HG02852 (cell line): ENCODE data around the gene CTNNBL1.

ENCODE experiments used
- ATAC-seq: cut with Tn5 transposase; IDR thresholded peaks from one replicate; pipeline ENCODE4 v1.9.1; 2021; ENCODE audit warnings: mild to moderate bottlenecking, moderate library complexity; ENCODE audit not compliant: unreplicated experiment

CTNNBL1 gene

DNA sequence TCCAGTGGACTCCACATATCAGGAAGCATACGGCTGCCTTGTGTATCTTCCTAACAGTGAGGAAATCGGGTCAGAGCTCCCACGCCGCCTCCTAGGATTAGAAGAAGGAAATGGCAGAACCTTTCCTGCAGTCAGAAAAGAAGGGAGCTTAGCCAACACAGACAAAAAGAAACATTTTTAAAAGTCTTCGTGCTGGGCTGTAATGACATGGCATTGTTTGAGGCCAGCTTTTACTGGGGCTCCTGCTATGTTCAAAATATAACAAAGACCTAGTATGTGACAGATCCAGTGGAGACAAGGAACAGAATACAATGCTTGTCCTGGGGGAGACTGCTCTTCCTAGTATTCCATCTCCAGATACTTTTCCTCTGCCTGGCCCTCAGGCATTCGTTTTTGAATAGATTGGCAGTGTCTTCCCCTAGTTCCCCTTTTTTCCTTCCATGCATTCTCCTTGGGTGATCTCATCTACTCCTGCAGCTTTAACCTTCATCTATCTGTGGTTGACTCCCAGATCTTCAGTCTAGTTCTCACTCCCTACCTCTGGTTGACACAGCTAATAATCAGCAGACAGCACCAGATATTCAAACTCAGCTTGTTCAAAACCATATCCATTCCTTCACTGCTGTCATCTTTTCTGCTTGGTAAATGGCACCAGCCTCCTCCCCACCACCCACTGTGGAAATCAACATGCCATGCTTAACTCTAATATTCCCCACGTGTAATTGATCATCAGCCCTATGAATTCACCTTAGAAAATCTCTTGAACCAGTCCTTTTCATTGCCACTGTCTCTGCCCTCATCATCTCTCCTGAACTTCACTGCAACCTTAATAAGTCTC lies 114.6 kb downstream of the CTNNBL1 start:
- ATAC-seq: no peak

DNA sequence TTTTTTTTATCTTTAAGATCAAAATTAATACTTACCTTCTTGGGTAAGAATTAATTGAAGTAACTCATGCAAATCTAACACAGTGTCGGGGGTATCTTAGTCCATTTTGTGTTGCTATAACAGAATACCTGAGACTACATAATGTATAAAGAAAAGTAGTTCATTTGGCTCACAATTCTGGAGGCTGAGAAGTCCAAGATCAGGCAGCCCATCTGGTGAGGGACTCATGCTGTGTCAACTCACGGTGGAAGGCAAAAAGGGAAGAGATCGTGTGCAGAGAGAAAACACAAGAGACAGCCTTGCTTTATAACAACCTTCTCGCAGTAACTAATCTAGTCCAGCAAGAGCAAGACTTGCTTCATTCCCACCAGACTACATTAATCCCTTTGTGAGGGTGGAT lies 116.2 kb downstream of the CTNNBL1 start:
- no peak for ATAC-seq

DNA sequence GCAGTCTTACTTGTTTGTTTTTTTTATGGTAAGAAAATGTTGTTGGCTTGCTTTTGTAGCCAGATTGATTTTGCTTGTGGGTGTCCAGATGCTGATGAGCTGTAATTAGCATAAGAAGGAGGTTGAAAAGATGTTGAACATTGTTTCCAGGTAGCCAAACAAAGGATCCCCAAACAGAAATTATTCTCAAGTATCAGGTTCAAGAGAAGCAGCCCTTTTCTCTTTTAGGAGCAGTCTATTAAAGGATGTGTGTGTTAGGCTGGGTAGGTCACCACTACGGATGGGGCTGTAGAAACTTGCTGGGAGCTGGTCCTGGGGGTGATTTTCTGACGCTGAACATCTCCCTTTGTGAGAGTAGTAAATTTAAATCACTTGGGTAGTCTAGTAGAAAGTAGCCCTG lies 122.2 kb downstream of the CTNNBL1 start:
- no peak for ATAC-seq

DNA sequence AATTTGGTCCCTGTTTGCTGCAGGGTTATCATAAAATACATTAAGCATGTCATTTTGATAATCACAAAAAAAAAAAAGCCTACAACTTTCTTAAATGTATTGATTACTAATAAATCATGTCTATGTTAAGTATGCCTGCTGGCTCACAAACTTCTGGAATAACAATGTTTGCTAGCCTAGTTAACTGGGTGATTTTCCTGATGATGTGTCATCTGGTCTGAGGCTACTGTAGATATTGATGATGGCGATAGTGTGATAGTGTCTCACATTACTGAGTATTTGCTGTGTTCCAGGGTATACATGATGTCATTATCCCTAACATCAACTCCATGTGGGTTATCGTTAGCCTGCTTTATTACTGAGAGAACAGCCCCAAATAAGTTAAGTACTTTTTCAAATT lies 122.9 kb downstream of the CTNNBL1 start:
- ATAC-seq: no peak

DNA sequence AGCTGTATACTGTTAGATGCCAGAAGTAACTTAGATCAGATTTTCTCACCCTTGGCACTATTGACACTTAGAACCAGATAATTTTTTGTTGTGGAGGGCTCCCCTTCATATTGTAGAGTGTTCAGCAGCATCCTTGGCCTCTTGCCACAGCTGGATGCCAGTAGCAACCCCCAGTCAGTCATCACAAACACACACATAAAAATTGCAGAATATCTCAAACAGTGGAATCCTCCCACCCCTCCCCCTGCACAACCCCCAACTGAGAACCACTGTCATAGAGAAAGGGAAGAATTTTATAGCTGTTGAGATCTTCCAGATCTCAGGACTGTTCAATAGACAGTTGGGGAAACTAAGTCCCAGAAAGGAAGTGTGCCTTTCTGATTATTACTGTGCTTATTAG lies 127.9 kb downstream of the CTNNBL1 start:
- no peak for ATAC-seq

DNA sequence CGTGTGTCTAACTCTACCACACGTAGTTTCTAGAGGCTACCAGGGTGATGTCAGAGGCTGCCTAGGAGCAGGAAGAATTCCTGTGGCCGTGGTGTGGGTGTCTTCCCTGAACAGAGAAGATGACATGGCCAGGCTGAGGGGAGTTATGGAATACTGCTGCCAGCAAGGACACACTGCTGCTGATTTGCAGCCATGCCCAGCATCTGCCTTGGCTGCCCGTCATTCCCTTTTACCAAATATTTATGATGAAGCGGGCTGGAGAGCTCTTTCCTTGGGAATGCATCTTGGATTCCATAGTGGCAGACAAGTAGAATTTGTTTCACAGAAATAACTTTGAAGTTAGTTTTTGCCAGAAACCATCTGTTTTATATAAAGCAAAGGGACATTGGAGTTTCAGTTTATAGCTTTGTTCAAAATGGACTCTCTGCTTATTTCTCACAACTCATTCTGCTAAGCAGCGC lies 128.3 kb downstream of the CTNNBL1 start:
- no peak for ATAC-seq

DNA sequence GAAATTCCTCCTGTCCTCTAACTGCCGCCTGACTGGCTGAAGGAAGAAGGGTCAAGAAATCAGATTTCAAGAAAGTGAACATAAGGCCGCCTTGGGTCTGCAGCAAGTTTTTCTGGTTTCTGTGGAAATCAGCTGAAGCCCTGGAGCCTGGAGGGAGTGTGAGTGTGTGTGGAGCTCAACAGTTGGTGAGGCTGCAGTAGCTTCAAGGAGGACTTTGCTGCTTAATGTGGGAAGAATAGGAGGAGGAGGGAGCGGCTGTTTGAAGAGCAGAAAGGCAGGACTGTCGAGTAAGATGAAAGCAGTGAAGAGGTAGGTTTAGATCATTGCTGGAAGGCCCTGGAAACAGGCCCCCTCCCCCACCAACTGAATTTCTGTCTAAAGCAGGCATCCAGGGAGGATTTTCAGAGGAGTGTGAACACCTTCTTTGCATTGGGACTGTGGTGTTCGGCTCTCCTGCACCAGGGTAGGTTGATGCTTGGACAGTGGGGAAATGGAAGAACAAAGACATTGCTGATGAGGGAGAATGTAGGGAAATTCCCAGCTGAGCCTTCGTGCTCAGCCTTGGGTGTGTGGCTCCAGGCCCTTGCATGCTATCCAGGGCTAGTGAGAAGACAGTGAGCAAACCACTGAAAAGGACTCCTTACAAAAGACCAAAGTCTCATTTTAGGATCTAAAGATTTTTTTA lies 129.6 kb downstream of the CTNNBL1 start:
- ATAC-seq: no peak

DNA sequence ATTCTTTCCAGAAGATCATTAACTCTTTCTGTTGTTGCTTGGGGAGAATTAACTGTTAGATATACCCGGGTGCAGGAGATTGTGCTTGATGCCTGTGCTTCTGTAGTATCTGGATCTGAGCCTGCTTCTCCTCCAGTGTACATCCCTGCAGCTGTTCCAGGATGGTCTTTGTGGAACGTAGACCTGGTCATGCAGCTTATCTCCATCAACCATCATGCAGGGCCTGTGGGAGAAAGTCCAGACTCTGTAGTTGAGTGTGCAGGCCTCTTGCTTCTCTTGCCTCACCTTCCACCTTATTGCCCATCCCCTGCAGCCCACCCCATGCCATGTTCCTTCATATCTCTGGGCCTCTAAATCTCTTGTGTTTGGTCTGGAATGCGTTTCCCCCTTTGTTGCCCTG lies 133.8 kb downstream of the CTNNBL1 start:
- ATAC-seq: no peak

DNA sequence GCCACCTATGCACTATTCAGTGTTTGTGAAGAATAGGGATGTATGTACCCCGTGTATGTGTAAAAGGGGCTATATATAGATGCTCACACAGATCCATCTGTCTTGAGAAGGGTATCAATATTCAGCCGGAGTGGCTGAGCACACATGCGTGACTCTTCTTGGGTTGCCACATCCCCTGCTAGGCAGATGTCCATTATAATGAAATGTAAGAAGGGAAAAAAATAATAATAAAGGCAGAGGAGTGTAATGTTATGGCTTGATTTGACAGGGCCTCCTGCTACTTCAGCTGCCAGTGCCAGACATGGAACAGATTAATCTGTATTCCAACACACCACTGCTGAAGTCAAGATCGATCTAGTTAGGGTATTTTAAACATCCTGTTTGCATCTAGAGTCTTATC lies 134.9 kb downstream of the CTNNBL1 start:
- ATAC-seq: no peak

DNA sequence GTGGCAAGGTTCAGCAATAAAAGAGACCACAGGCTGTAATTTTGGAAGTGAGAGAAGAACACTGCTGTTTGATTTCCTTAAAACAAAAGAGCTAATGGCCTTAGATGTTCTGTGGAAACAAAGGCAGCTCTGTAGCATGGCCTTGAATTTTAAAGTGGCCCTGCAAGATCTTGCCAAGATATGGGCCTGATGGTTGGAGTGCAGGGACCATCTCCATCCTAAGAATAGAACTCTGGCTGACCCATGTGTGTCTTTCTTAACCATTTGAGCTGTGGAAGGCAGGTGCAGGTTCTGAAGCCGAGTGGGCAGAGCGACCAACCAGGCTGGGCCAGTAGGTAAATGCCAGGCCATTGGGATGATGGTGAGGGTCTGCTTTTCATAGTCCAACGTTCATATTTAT lies 135.3 kb downstream of the CTNNBL1 start:
- no peak for ATAC-seq

DNA sequence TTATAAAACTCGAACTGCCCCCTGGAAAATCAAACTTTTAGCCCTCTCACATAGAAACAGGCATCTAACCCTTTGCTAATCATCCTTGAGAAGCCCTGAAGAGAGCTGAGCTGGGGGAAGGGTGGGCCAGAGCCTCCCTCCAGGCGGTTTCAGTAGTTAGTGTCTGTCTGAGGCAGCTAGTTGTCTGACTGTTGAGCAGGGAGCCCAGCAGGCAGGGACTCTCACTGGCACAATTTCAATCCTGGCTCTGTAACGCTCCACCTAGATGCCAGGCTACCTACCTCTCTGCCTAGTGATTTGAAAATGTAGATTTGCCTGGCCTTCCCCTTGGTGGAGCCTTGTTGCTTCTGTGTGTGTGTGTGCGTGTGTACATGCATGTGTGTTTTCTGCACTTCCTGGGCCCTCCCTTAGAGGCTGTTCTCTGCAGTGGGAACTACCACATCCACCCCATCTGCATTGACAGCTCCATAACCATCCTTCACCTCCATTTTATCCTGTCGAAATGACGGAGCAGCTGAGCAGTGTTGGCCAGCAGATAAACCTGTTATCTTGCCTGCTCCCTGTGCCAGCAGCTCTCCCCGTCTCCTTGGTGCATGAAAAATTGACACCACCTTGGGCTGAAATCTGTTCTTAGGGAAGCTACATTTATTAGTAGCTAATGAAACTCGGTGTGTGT lies 139.5 kb downstream of the CTNNBL1 start:
- ATAC-seq: no peak

DNA sequence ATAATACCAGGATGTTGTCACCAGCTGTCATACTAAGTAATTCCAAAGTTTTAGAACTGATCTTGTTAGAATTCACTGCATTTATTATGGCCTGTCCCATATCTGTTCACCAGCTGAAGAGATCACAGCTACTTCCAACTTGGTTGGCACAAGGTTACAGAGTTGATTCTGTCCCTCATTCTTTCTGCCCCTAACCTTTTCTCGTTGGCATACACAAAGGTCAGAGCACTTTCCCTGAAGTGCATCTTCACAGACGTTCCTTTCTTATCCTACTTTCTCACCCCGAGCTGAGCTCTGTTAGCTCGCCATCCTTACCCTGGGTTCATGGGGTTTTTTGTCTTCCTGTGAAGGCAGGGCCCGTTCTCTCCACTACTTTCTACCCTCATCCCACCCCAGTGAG lies 143.1 kb downstream of the CTNNBL1 start:
- no peak for ATAC-seq

DNA sequence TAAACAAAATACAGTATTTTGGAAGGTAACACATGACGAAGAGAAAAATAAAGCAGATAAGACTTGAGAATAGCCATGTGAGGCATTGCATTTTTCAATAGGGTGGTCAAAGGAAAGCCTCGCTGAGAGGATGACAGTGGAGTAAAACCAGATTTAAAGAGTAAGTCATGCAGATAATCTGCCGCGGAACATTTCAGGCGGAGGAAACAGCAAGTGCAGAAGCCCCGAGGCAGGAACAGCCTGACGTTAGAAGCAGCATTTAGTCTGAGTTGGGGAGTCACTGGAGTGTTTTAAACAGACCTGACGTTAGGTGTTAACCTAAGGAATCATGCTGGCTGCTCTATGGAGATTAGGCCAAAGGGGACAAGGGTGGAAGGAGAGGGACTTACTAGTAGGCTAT lies 144.1 kb downstream of the CTNNBL1 start:
- ATAC-seq: no peak

DNA sequence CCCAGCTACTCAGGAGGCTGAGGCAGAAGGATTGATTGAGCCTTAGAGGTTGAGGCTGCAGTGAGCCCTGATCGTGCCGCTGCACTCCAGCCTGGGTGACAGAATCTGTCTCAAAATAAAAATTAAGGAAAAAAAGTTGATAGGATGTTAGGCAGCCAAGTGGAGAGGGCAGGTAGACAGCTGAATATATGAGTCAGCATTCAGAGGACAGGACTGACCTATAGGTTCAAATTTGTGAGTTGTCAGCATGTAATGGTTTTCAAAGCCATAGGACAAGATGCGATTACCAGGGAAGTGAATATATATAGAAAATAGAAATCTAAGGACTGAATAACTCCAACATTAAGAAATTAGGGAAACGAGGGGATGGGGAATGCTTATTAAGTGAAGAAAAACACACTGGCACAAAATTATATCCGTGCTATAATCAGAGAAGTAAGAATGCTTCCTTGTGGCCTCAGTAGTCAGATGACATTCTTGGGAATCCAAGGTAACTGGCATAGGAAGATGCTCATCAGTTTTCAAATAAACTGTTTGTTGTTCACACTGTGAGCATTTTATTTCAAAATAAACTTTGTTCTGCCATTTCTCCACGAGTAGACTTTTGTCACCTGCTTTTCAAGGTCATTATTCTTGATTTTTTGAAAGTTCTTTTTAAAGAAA lies 145.1 kb downstream of the CTNNBL1 start:
- ATAC-seq: no peak

DNA sequence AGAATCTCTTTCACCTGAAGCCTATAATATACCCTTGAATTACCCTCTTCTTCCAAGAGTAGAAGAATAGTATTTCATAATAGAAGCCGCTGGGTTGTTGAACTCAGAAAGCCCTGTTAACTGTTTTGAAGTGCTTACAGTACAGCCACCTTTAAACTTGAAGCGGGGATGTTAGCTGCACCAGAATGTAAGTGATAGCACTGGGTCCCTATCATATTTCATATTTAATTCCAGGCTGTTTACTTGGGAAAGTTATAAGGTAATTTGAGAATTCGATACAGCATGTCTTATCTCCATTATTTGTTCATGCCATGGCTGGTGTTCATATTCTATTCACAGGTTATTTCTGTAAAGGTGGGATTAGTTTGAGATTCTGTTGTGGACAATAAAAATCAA lies 145.6 kb downstream of the CTNNBL1 start:
- ATAC-seq: no peak

DNA sequence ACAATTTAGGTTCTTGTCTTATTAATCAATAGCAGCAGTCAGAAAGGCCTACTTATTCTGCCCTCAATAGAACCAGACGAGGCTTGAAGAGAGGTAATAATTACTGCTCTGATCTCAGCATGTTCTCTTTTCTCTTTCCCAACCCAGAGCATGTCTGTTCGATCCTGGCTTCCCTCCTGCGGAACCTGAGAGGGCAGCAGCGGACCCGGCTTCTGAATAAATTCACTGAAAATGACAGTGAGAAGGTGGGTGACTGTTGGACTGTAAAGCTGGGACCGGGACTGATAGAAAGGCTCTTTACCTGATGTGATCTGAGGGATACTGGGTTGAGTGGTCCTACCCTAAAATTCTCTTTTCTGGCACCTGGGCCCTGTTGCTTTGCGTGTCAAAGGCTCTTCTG lies 146.1 kb downstream of the CTNNBL1 start:
- ATAC-seq: no peak

DNA sequence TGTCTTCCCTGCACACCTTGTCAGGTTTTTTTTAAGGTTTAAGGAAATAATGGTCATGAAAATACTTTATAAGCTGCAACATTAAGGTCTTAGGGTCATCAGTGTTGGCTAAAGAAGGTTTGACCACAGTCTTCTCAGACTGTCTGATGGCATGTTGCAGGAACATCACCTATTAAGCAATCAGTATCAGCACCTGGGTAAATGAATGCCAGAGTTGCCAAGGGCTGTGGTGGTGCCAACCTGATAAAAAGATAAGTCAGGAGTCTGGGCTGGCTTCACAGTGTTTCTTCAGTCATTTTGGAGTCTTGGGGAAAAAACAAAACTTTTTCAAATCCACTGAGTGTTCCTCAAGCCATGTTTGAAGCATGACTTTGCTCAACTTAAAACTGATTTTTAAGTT lies 147.6 kb downstream of the CTNNBL1 start:
- ATAC-seq: no peak

DNA sequence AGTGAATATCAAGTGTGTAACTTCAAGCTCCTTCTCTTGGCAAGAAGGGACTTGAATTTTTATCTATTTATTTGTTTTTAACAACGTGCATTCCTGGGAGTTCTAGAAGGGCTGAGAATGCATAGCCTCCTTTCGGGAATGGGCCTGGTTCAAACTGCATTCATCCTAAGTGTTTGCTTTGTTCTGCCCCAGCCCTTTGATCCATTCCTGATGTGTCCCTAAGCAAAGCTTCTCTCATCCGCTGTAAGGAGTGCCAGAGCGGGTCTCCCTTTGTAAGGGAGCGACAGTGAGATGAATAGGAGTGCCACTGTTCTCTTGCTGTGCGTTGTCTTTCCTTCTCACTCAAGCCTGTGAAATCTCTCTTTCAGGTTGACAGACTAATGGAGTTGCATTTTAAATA lies 148.1 kb downstream of the CTNNBL1 start:
- no peak for ATAC-seq

DNA sequence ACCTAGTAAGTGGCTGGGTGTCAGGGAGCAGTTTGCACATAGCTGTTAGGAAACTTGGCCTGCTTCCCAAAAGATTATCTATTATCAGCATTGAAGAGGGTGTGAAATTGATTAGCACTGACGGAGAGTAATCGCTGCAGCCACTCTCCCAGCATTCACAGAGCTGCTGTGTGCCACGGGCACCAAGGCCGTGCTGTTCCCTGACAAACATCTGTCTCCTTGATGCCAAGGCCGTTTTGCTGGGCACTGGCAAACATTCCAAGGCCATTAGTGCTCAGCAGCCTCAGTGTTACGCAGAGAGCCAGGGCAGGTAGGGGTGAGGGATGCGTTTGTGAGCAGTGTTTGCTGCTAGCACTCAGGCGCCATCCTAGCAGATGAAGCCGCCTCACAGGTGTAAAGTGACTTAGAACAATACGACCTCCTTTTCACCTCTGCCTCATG lies 151.4 kb downstream of the CTNNBL1 start:
- ATAC-seq: no peak

DNA sequence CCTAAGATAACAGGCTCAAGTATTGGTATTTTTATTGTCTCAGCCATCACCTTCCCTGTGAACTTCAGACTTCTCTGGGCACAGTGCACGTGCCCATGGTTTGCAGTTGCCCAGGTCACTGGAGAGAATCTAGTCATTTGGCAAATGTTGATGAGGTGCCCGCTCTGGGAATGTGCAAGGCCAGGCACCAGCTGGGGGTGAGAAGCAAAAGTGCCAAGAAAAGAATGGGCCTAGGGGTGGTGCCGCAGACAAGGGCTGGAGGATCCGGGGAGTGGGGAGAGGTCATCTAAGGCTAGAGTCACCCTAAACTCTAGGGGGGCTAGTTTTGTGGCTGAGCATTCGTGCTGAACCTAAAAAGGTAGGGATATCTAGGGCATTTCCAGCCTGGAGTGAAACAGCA lies 152.0 kb downstream of the CTNNBL1 start:
- ATAC-seq: no peak

DNA sequence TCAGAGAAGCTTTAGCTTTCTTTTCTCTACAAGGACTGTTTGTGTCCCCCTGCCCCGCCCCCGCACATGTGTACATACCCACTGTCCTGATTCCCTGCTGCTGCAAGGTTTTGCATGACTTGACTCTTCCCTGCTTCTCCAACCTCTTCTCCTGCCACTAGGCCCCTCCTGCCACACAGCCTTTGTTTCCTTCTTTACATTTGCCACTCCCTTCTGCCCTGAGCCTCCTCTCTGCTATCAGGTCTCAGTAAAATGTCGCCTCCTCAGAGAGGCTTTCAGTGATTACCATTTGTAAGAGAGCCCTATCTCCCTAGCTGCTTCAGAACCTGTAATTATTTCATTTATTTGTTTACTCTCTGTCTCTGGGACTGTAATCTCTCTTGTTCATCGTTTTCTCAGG lies 152.7 kb downstream of the CTNNBL1 start:
- ATAC-seq: no peak
